NT2/D1 (cell line): Measurements from ENCODE around the gene ZNF12.

Source experiments
- SUZ12 ChIP-seq: IDR thresholded peaks from 2 replicates; pipeline ENCODE4 v1.6.1; 2011; ENCODE audit not compliant: insufficient read length, insufficient read depth; ENCODE audit errors: extremely low read depth
- YY1 ChIP-seq: IDR thresholded peaks from 2 replicates; pipeline ENCODE4 v1.6.1; 2011; ENCODE audit not compliant: insufficient read length, insufficient read depth

GRCh38 chr7:6649241-6649961 is 57.3 kb downstream of the ZNF12 start:
- TF ChIP-seq SUZ12: no peak
- TF ChIP-seq YY1: no peak
